IMR-90 (cell line): ENCODE measurements around the gene PPP1R37. TPM values are rescaled to one million over a fixed set of nuclear protein-coding genes. Genes with fewer than 3 reads are reported as not detected.
A peak's percentile ranks its signal among the peaks of the same experiment; 100 is the strongest.

Experiments
- ATAC-seq: fragments of 200-7000 bp; cut with Tn5 transposase; 2 replicates; pipeline ENCODE4 v1.9.1; 2020; ENCODE audit warnings: low read depth, mild to moderate bottlenecking, moderate library complexity
- BruUV-seq: library from RNA; stranded (reverse); fragments of 400-500 nt; replicated peaks from 2 replicates; lab custom pipeline; 2021; lab: Mats Ljungman, UMichigan
- CTCF ChIA-PET: fragments of 300-600 bp; formaldehyde crosslinking; extraction: SDS; loops from one replicate; lab custom pipeline; 2021; ENCODE audit warnings: antibody characterized with exemption; lab: Yijun Ruan, JAX
- POLR2A ChIA-PET: fragments of 300-600 bp; sonication (Branson Sonifier 250); formaldehyde crosslinking; loops from one replicate; lab custom pipeline; 2022; ENCODE audit warnings: antibody characterized with exemption; ENCODE audit not compliant: unreplicated experiment; lab: Charles Lee
- DNase-seq: peaks from one replicate; pipeline ENCODE4 v3.0.0; 2013
- H2AFZ ChIP-seq: replicated peaks from 2 replicates; pipeline ENCODE3; 2013; ENCODE audit warnings: low read length, mild to moderate bottlenecking; ENCODE audit not compliant: poor library complexity
- H2AK5ac ChIP-seq: 2 replicates; pipeline ENCODE4 v1.6.1; 2013; ENCODE audit warnings: low read depth, low read length, inconsistent platforms
- H2AK9ac ChIP-seq: replicated peaks from 2 replicates; pipeline ENCODE3; 2013; ENCODE audit warnings: mild to moderate bottlenecking, low read depth, low read length, moderate library complexity; ENCODE audit not compliant: poor library complexity
- H2BK120ac ChIP-seq: 2 replicates; pipeline ENCODE4 v1.6.1; 2013; ENCODE audit warnings: low read depth, low read length, inconsistent platforms
- H2BK15ac ChIP-seq: 3 replicates; pipeline ENCODE4 v1.6.1; 2013; ENCODE audit warnings: low read depth, low read length, inconsistent platforms
- H2BK20ac ChIP-seq: 2 replicates; pipeline ENCODE4 v1.6.1; 2013; ENCODE audit warnings: low read depth, mild to moderate bottlenecking, inconsistent platforms, low read length, moderate library complexity
- H2BK5ac ChIP-seq: 2 replicates; pipeline ENCODE4 v1.6.1; 2013; ENCODE audit warnings: mild to moderate bottlenecking, low read depth, low read length, inconsistent platforms; ENCODE audit not compliant: poor library complexity, severe bottlenecking
- H3K14ac ChIP-seq: replicated peaks from 2 replicates; pipeline ENCODE4 v1.6.1; 2013; ENCODE audit warnings: low read depth, low read length, inconsistent platforms
- H3K18ac ChIP-seq: 2 replicates; pipeline ENCODE4 v1.6.1; 2013; ENCODE audit warnings: low read depth, low read length, control low read depth
- H3K23ac ChIP-seq: 2 replicates; pipeline ENCODE4 v1.6.1; 2013; ENCODE audit warnings: low read depth, low read length, inconsistent platforms
- H3K27ac ChIP-seq: 2 replicates; pipeline ENCODE4 v1.5.1; 2013; ENCODE audit warnings: mild to moderate bottlenecking, control low read depth, low read length; ENCODE audit not compliant: insufficient read depth
- H3K27me3 ChIP-seq: 2 replicates; pipeline ENCODE4 v1.6.1; 2013; ENCODE audit warnings: low read length; ENCODE audit not compliant: control insufficient read depth, insufficient read depth
- H3K36me3 ChIP-seq: 2 replicates; pipeline ENCODE4 v1.6.1; 2013; ENCODE audit warnings: low read length, mixed read lengths; ENCODE audit not compliant: control insufficient read depth, insufficient read depth
- H3K4ac ChIP-seq: 2 replicates; pipeline ENCODE4 v1.6.1; 2013; ENCODE audit warnings: low read depth, low read length, inconsistent platforms
- H3K4me1 ChIP-seq: 2 replicates; pipeline ENCODE4 v1.6.1; 2013; ENCODE audit warnings: low read length, mixed read lengths; ENCODE audit not compliant: control insufficient read depth, insufficient read depth
- H3K4me2 ChIP-seq: 2 replicates; pipeline ENCODE4 v1.6.1; 2013; ENCODE audit warnings: low read depth, mild to moderate bottlenecking, control low read depth, low read length, moderate library complexity
- H3K4me3 ChIP-seq: 2 replicates; pipeline ENCODE4 v1.5.1; 2013; ENCODE audit warnings: low read depth, mild to moderate bottlenecking, control low read depth, low read length, moderate library complexity; ENCODE audit not compliant: insufficient read depth
- H3K56ac ChIP-seq: 2 replicates; pipeline ENCODE4 v1.6.1; 2013; ENCODE audit warnings: low read length, inconsistent platforms; ENCODE audit not compliant: insufficient read depth; ENCODE audit errors: extremely low read depth
- H3K79me1 ChIP-seq, 2 experiments: 2 replicates each; pipeline ENCODE4 v1.6.1; 2013; ENCODE audit warnings: low read length in 2 of 2, inconsistent platforms in 1 of 2, low read depth in 1 of 2
- H3K9ac ChIP-seq: 2 replicates; pipeline ENCODE4 v1.6.1; 2013; ENCODE audit warnings: low read depth, low read length, control low read depth
- H3K9me1 ChIP-seq: 2 replicates; pipeline ENCODE4 v1.6.1; 2013; ENCODE audit warnings: low read length, inconsistent platforms; ENCODE audit not compliant: insufficient read depth
- H3K9me3 ChIP-seq: 2 replicates; pipeline ENCODE4 v1.6.1; 2013; ENCODE audit warnings: low read length; ENCODE audit not compliant: control insufficient read depth, insufficient read depth
- H4K20me1 ChIP-seq: 2 replicates; pipeline ENCODE4 v1.6.1; 2013; ENCODE audit warnings: low read length, inconsistent platforms; ENCODE audit not compliant: insufficient read depth
- H4K5ac ChIP-seq: 2 replicates; pipeline ENCODE4 v1.6.1; 2013; ENCODE audit warnings: mild to moderate bottlenecking, low read depth, low read length, control low read depth
- H4K8ac ChIP-seq, 2 experiments: 2 replicates each; pipeline ENCODE4 v1.6.1; 2013; ENCODE audit warnings: low read depth in 2 of 2, low read length in 2 of 2, control low read depth in 1 of 2, inconsistent platforms in 1 of 2
- H4K91ac ChIP-seq: 2 replicates; pipeline ENCODE4 v1.6.1; 2013; ENCODE audit warnings: low read depth, low read length, inconsistent platforms; ENCODE audit not compliant: insufficient read depth
- BHLHE40 ChIP-seq: fragments of 150-350 bp; IDR thresholded peaks from 2 replicates; pipeline ENCODE4 v1.6.1; 2016; ENCODE audit warnings: mild to moderate bottlenecking, low read depth, low read length
- CEBPB ChIP-seq: IDR thresholded peaks from 2 replicates; pipeline ENCODE4 v1.6.1; 2012; ENCODE audit warnings: low read depth, low read length, improper control_type of control experiment
- FOS ChIP-seq: fragments of 150-350 bp; IDR thresholded peaks from 2 replicates; pipeline ENCODE4 v1.6.1; 2016; ENCODE audit warnings: low read depth, low read length
- MAZ ChIP-seq: IDR thresholded peaks from 2 replicates; pipeline ENCODE4 v1.6.1; 2012; ENCODE audit warnings: low read depth, mild to moderate bottlenecking, low read length, improper control_type of control experiment, moderate library complexity, borderline replicate concordance
- MXI1 ChIP-seq: IDR thresholded peaks from 2 replicates; pipeline ENCODE4 v1.6.1; 2012; ENCODE audit warnings: low read depth, mild to moderate bottlenecking, low read length, moderate library complexity, borderline replicate concordance
- NFE2L2 ChIP-seq: fragments of 150-350 bp; IDR thresholded peaks from 2 replicates; pipeline ENCODE4 v1.6.1; 2016; ENCODE audit warnings: low read depth, mild to moderate bottlenecking, low read length
- POLR2A ChIP-seq: IDR thresholded peaks from 2 replicates; pipeline ENCODE4 v1.6.1; 2012; ENCODE audit warnings: mild to moderate bottlenecking, low read depth, low read length
- RAD21 ChIP-seq: IDR thresholded peaks from 2 replicates; pipeline ENCODE4 v1.6.1; 2012; ENCODE audit warnings: low read length, improper control_type of control experiment
- RCOR1 ChIP-seq: IDR thresholded peaks from 2 replicates; pipeline ENCODE4 v1.6.1; 2012; ENCODE audit warnings: mild to moderate bottlenecking, low read length, improper control_type of control experiment; ENCODE audit not compliant: insufficient replicate concordance
- RFX5 ChIP-seq: IDR thresholded peaks from 2 replicates; pipeline ENCODE4 v1.8.0; 2012; ENCODE audit warnings: low read depth, mild to moderate bottlenecking, low read length, moderate library complexity
- SMC3 ChIP-seq: fragments of 150-350 bp; IDR thresholded peaks from 2 replicates; pipeline ENCODE4 v1.6.1; 2016; ENCODE audit warnings: low read depth, mild to moderate bottlenecking, antibody characterized with exemption, low read length, moderate library complexity
- WGBS, 2 experiments: methylation state at CpG; one replicate each; pipeline versions ENCODE4 v1.1.5 to v1.1.7; 2013; ENCODE audit warnings: missing lambda C conversion rate in 2 of 2; ENCODE audit not compliant: insufficient read length in 1 of 2; ENCODE audit errors: extremely low coverage in 2 of 2; 5-methylcytosine and 5-hydroxymethylcytosine counted together
- dilution Hi-C: fragments of 300-500 bp; cut with HindIII; formaldehyde crosslinking; loops from one replicate; pipeline ENCODE4 v1.14.3; 2018; ENCODE audit warnings: low sequenced_read_pairs; ENCODE audit not compliant: unreplicated experiment
- in situ Hi-C: fragments of 300-500 bp; cut with MboI; formaldehyde crosslinking; loops from 3 replicates; pipeline ENCODE4 v1.14.3; 2019; ENCODE audit warnings: low sequenced_read_pairs, inconsistent platforms, mixed read lengths
- intact Hi-C: fragments of 100-400 bp; cut with micrococcal nuclease; formaldehyde crosslinking; loops from 2 replicates; pipeline ENCODE4 v1.10.0; 2022
- polyA plus RNA-seq, 3 experiments: library from polyadenylated mRNA; depleted of rRNA; stranded (reverse); fragments of >200 nt; gene quantifications; 2 replicates each; pipeline ENCODE4 v1.2.3, GENCODE V29; 2012; ENCODE audit warnings: low replicate concordance in 1 of 3
- total RNA-seq: library from RNA; depleted of rRNA; stranded (reverse); fragments of >200 nt; gene quantifications from 2 replicates; pipeline ENCODE4 v1.2.3, GENCODE V29; 2012
- TF ChIP-seq, protein P1 (sequence below): fragments of 150-350 bp; IDR thresholded peaks from 2 replicates; pipeline ENCODE4 v1.6.1; 2016; ENCODE audit warnings: low read depth, mild to moderate bottlenecking, low read length, moderate library complexity, borderline replicate concordance
- TF ChIP-seq, protein P2 (sequence below): conservative IDR thresholded peaks from 2 replicates; pipeline ENCODE4 v1.5.1; 2012; ENCODE audit warnings: mild to moderate bottlenecking, low read depth, low read length, improper control_type of control experiment
- TF ChIP-seq, protein P3 (sequence below): fragments of 150-350 bp; IDR thresholded peaks from 2 replicates; pipeline ENCODE4 v1.6.1; 2017; ENCODE audit warnings: mild to moderate bottlenecking, antibody characterized with exemption, low read length, low read depth

The PPP1R37 gene
- total and polyA plus RNA-seq, 2 of the 4 experiments (the other 2 are of a cell fraction): 13.1 to 18.5 TPM

DNA sequence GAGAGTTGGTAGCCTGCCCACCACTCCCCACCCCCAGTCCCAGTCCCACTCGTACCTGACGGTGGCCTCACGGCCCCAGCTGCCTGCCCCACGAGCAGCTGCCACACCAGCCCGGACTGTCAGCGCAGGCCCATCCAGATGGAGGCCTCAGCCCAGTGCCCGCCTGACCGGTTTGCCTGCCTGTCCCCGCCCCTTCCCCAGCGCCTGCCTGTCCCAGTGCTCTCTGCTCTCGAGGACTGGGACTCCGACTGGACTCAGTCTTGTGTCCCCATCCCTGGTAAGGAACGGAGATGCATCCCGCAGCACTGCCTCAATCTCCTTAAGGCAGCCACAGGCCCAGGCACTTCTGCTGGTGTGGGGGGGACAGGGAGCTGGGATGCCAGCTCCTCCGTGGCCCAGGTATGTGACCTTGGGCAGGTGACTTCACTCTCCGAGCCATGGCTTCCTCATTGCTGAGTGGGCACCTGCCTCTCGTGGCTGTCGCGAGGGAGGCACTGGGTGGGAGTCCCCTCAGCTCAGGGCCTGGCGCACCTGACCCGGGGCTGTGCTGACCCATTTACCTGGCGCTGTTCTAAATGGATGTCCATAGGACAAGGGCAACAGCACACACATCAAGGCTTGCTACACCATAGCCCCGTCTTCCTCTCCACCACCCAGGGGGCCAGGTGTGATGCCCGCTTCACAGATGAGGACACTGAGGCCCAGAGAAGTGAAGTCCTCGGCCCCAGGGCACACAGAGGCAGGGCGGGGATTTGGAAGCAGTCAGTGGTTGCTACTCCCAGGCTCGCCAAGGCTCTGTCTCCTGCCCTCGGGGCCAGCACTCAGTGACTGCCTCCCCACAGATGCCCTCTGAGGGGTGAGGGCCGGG lies 68.1 kb downstream of the PPP1R37 start, which contains the start of gene NKPD1:
TSS of gene NKPD1 (minus strand) at position 113 of the 868 bp plus-strand sequence. CDS start 832 bp downstream, outside the sequence.
- Histone ChIP-seq H3K9ac (no peak within 1 kb of the TSS), H3K18ac (no peak within 1 kb of the TSS), H3K9me3 (no peaks in the 10 kb centered on the region), H3K23ac (no peak within 1 kb of the TSS), H3K56ac (no peak within 1 kb of the TSS), H4K20me1 (peaks cover 5% of the 10 kb centered on the region; the same call in 1 of the 2 replicates), H3K27ac (no peak within 1 kb of the TSS), H3K27me3 (peaks cover 22% of the 10 kb centered on the region), H2AK9ac (peak within 1 kb of the TSS; percentile 50), H2AFZ (peak within 1 kb of the TSS; percentile 51), H2BK5ac (no peak within 1 kb of the TSS), H3K14ac (no peak within 1 kb of the TSS), H4K8ac (no peak within 1 kb of the TSS), H3K4me2 (no peak within 1 kb of the TSS), H3K4me3 (no peak within 1 kb of the TSS), H3K4me1 (peaks cover 2% of the 10 kb centered on the region; the same call in 1 of the 2 replicates), H3K4ac (no peak within 1 kb of the TSS), H2BK120ac (no peak within 1 kb of the TSS), H2BK20ac (no peak within 1 kb of the TSS), H3K36me3 (no peaks in the 10 kb centered on the region), H3K79me1 (no peaks in the 10 kb centered on the region), H3K9me1 (no peaks in the 10 kb centered on the region), H2BK15ac (no peak within 1 kb of the TSS), H4K91ac (no peak within 1 kb of the TSS), H2AK5ac (no peak within 1 kb of the TSS), H4K5ac (no peak within 1 kb of the TSS)
- 57% methylated on average over 13 of the region's 29 CpGs; no CpG with 5 or more reads in 1 of the 2 experiments for WGBS, 2 experiments
- intact Hi-C loops (no loop called here), dilution Hi-C loops (no loop called here), in situ Hi-C loops (no loop called here)
- DNase-seq (no peak), ATAC-seq (no peak)
- ChIA-PET CTCF (no interaction called here), POLR2A (no interaction called here)
- BruUV-seq: no TSS peak
- TF ChIP-seq BHLHE40 (no peak), POLR2A (no peak), RCOR1 (no peak), SMC3 (no peak), RAD21 (no peak), MXI1 (no peak), CEBPB (no peak), MAZ (no peak), FOS (no peak), RFX5 (no peak), NFE2L2 (no peak)
- TF ChIP-seq, protein P1, sequence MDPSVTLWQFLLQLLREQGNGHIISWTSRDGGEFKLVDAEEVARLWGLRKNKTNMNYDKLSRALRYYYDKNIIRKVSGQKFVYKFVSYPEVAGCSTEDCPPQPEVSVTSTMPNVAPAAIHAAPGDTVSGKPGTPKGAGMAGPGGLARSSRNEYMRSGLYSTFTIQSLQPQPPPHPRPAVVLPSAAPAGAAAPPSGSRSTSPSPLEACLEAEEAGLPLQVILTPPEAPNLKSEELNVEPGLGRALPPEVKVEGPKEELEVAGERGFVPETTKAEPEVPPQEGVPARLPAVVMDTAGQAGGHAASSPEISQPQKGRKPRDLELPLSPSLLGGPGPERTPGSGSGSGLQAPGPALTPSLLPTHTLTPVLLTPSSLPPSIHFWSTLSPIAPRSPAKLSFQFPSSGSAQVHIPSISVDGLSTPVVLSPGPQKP: no peak
- TF ChIP-seq, protein P2, sequence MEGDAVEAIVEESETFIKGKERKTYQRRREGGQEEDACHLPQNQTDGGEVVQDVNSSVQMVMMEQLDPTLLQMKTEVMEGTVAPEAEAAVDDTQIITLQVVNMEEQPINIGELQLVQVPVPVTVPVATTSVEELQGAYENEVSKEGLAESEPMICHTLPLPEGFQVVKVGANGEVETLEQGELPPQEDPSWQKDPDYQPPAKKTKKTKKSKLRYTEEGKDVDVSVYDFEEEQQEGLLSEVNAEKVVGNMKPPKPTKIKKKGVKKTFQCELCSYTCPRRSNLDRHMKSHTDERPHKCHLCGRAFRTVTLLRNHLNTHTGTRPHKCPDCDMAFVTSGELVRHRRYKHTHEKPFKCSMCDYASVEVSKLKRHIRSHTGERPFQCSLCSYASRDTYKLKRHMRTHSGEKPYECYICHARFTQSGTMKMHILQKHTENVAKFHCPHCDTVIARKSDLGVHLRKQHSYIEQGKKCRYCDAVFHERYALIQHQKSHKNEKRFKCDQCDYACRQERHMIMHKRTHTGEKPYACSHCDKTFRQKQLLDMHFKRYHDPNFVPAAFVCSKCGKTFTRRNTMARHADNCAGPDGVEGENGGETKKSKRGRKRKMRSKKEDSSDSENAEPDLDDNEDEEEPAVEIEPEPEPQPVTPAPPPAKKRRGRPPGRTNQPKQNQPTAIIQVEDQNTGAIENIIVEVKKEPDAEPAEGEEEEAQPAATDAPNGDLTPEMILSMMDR: no peak
- TF ChIP-seq, protein P3, sequence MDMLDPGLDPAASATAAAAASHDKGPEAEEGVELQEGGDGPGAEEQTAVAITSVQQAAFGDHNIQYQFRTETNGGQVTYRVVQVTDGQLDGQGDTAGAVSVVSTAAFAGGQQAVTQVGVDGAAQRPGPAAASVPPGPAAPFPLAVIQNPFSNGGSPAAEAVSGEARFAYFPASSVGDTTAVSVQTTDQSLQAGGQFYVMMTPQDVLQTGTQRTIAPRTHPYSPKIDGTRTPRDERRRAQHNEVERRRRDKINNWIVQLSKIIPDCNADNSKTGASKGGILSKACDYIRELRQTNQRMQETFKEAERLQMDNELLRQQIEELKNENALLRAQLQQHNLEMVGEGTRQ: no peak
